ENCODE measurements around the gene METTL24. TPM values are rescaled to one million over a fixed set of nuclear protein-coding genes. Genes with fewer than 3 reads are reported as not detected.

METTL24 gene
- total RNA-seq, 1 experiment from 2014 or later = not detected

- no peaks in the 10 kb centered on the region for H3K27me3 ChIP-seq (ENCODE audit: low read length)
Observed at GRCh38 chr6:110358553-110359160, 508 bp upstream of the METTL24 start.

GRCh38 chr6:110357298-110357663 lies 868 bp downstream of the METTL24 start:
- H3K36me3 ChIP-seq (ENCODE audit: insufficient read depth, low read length) = no peaks in the 10 kb centered on the region
- no peaks in the 10 kb centered on the region for H3K9me2 ChIP-seq (replicated peaks; ENCODE audit: insufficient read depth, low read length)
- no peak overlapping the region for H2AFZ ChIP-seq (ENCODE audit: low read length)
- H3K4me2 ChIP-seq (ENCODE audit: low read depth, low read length, poor library complexity, severe bottlenecking) = no peak overlapping the region
- H4K20me1 ChIP-seq (ENCODE audit: insufficient read depth, low read depth, low read length) = no peaks in the 10 kb centered on the region
- no peaks in the 10 kb centered on the region for H3K79me2 ChIP-seq (ENCODE audit: low read length)
- no peak overlapping the region for H3K27ac ChIP-seq (ENCODE audit: low read length)
- H3K9me3 ChIP-seq (ENCODE audit: low read length) = no peaks in the 10 kb centered on the region
- no peak for DNase-seq
- H3K4me1 ChIP-seq (ENCODE audit: low read length) = no peaks in the 10 kb centered on the region
- no peaks in the 10 kb centered on the region for H3K27me3 ChIP-seq (ENCODE audit: low read length)
- no peak overlapping the region for H3K4me3 ChIP-seq (ENCODE audit: low read length)
- no peak overlapping the region for H3K9ac ChIP-seq (ENCODE audit: low read length)

More at GRCh38 chr6:110358553-110359160, 508 bp upstream of the METTL24 start:
- Histone ChIP-seq H3K36me3 (ENCODE audit: insufficient read depth, low read length) (no peaks in the 10 kb centered on the region), H3K9me2 (replicated peaks; ENCODE audit: insufficient read depth, low read length) (no peaks in the 10 kb centered on the region), H3K4me2 (ENCODE audit: low read depth, low read length, poor library complexity, severe bottlenecking) (no peak overlapping the region), H3K4me1 (ENCODE audit: low read length) (no peaks in the 10 kb centered on the region), H3K9ac (ENCODE audit: low read length) (no peak overlapping the region), H3K79me2 (ENCODE audit: low read length) (no peaks in the 10 kb centered on the region), H3K9me3 (ENCODE audit: low read length) (no peaks in the 10 kb centered on the region), H3K27ac (ENCODE audit: low read length) (no peak overlapping the region), H3K4me3 (ENCODE audit: low read length) (no peak overlapping the region), H2AFZ (ENCODE audit: low read length) (no peak overlapping the region), H4K20me1 (ENCODE audit: insufficient read depth, low read depth, low read length) (no peaks in the 10 kb centered on the region)
- no peak for DNase-seq

GRCh38 chr6:110356778-110357177 lies 1.4 kb downstream of the METTL24 start:
- H3K36me3 ChIP-seq (ENCODE audit: insufficient read depth, low read length) = no peaks in the 10 kb centered on the region
- DNase-seq = no peak
- no peaks in the 10 kb centered on the region for H3K9me3 ChIP-seq (ENCODE audit: low read length)

GRCh38 chr6:110355727-110356126 lies 2.4 kb downstream of the METTL24 start:
- Histone ChIP-seq H3K36me3 (ENCODE audit: insufficient read depth, low read length) (no peaks in the 10 kb centered on the region), H3K4me1 (ENCODE audit: low read length) (no peaks in the 10 kb centered on the region), H3K27me3 (ENCODE audit: low read length) (no peaks in the 10 kb centered on the region), H3K4me3 (ENCODE audit: low read length) (no peak overlapping the region), H3K9me2 (replicated peaks; ENCODE audit: insufficient read depth, low read length) (no peaks in the 10 kb centered on the region), H3K9ac (ENCODE audit: low read length) (no peak overlapping the region), H2AFZ (ENCODE audit: low read length) (no peak overlapping the region), H3K27ac (ENCODE audit: low read length) (no peak overlapping the region), H3K79me2 (ENCODE audit: low read length) (no peaks in the 10 kb centered on the region), H3K4me2 (ENCODE audit: low read depth, low read length, poor library complexity, severe bottlenecking) (no peak overlapping the region), H3K9me3 (ENCODE audit: low read length) (no peaks in the 10 kb centered on the region), H4K20me1 (ENCODE audit: insufficient read depth, low read depth, low read length) (no peaks in the 10 kb centered on the region)
- DNase-seq = no peak

More at GRCh38 chr6:110356778-110357177, 1.4 kb downstream of the METTL24 start:
- Histone ChIP-seq H3K27me3 (ENCODE audit: low read length) (no peaks in the 10 kb centered on the region), H3K27ac (ENCODE audit: low read length) (no peak overlapping the region), H3K4me3 (ENCODE audit: low read length) (no peak overlapping the region), H3K9ac (ENCODE audit: low read length) (no peak overlapping the region), H3K79me2 (ENCODE audit: low read length) (no peaks in the 10 kb centered on the region), H3K9me2 (replicated peaks; ENCODE audit: insufficient read depth, low read length) (no peaks in the 10 kb centered on the region), H4K20me1 (ENCODE audit: insufficient read depth, low read depth, low read length) (no peaks in the 10 kb centered on the region), H2AFZ (ENCODE audit: low read length) (no peak overlapping the region), H3K4me1 (ENCODE audit: low read length) (no peaks in the 10 kb centered on the region), H3K4me2 (ENCODE audit: low read depth, low read length, poor library complexity, severe bottlenecking) (no peak overlapping the region)

- H3K4me3 ChIP-seq (ENCODE audit: low read length) = no peak overlapping the region
- no peak for DNase-seq
- no peak overlapping the region for H3K27ac ChIP-seq (ENCODE audit: low read length)
- no peaks in the 10 kb centered on the region for H3K36me3 ChIP-seq (ENCODE audit: insufficient read depth, low read length)
- H2AFZ ChIP-seq (ENCODE audit: low read length) = no peak overlapping the region
- H3K4me2 ChIP-seq (ENCODE audit: low read depth, low read length, poor library complexity, severe bottlenecking) = no peak overlapping the region
- no peaks in the 10 kb centered on the region for H3K9me2 ChIP-seq (replicated peaks; ENCODE audit: insufficient read depth, low read length)
- H3K4me1 ChIP-seq (ENCODE audit: low read length) = no peaks in the 10 kb centered on the region
- H4K20me1 ChIP-seq (ENCODE audit: insufficient read depth, low read depth, low read length) = no peaks in the 10 kb centered on the region
- H3K27me3 ChIP-seq (ENCODE audit: low read length) = no peaks in the 10 kb centered on the region
- H3K9ac ChIP-seq (ENCODE audit: low read length) = no peak overlapping the region
- no peaks in the 10 kb centered on the region for H3K79me2 ChIP-seq (ENCODE audit: low read length)
- no peaks in the 10 kb centered on the region for H3K9me3 ChIP-seq (ENCODE audit: low read length)
Observed at GRCh38 chr6:110355022-110355421, 3.1 kb downstream of the METTL24 start.

GRCh38 chr6:110354153-110354552 lies 4.0 kb downstream of the METTL24 start:
- H3K9me2 ChIP-seq (replicated peaks; ENCODE audit: insufficient read depth, low read length) = no peaks in the 10 kb centered on the region
- no peak overlapping the region for H3K4me3 ChIP-seq (ENCODE audit: low read length)
- no peaks in the 10 kb centered on the region for H3K79me2 ChIP-seq (ENCODE audit: low read length)
- no peak overlapping the region for H2AFZ ChIP-seq (ENCODE audit: low read length)
- no peak overlapping the region for H3K9ac ChIP-seq (ENCODE audit: low read length)
- no peaks in the 10 kb centered on the region for H4K20me1 ChIP-seq (ENCODE audit: insufficient read depth, low read depth, low read length)
- no peak overlapping the region for H3K27ac ChIP-seq (ENCODE audit: low read length)
- no peak overlapping the region for H3K4me2 ChIP-seq (ENCODE audit: low read depth, low read length, poor library complexity, severe bottlenecking)
- peaks cover 1% of the 10 kb centered on the region; the same call in 1 of the 2 replicates for H3K4me1 ChIP-seq (ENCODE audit: low read length)
- H3K9me3 ChIP-seq (ENCODE audit: low read length) = no peaks in the 10 kb centered on the region
- DNase-seq = no peak
- no peaks in the 10 kb centered on the region for H3K36me3 ChIP-seq (ENCODE audit: insufficient read depth, low read length)
- H3K27me3 ChIP-seq (ENCODE audit: low read length) = no peaks in the 10 kb centered on the region

GRCh38 chr6:110353457-110354001 lies 4.6 kb downstream of the METTL24 start:
- no peak for DNase-seq
- Histone ChIP-seq H3K4me1 (ENCODE audit: low read length) (peaks cover 7% of the 10 kb centered on the region), H3K27me3 (ENCODE audit: low read length) (no peaks in the 10 kb centered on the region), H3K4me2 (ENCODE audit: low read depth, low read length, poor library complexity, severe bottlenecking) (no peak overlapping the region), H3K79me2 (ENCODE audit: low read length) (no peaks in the 10 kb centered on the region), H3K9me3 (ENCODE audit: low read length) (no peaks in the 10 kb centered on the region), H3K9me2 (replicated peaks; ENCODE audit: insufficient read depth, low read length) (no peaks in the 10 kb centered on the region), H4K20me1 (ENCODE audit: insufficient read depth, low read depth, low read length) (no peaks in the 10 kb centered on the region), H3K9ac (ENCODE audit: low read length) (no peak overlapping the region), H3K36me3 (ENCODE audit: insufficient read depth, low read length) (no peaks in the 10 kb centered on the region), H2AFZ (ENCODE audit: low read length) (no peak overlapping the region), H3K27ac (ENCODE audit: low read length) (no peak overlapping the region), H3K4me3 (ENCODE audit: low read length) (no peak overlapping the region)

GRCh38 chr6:110352563-110353262 lies 5.4 kb downstream of the METTL24 start:
- H3K4me3 ChIP-seq (ENCODE audit: low read length) = no peak overlapping the region
- no peak overlapping the region for H3K4me2 ChIP-seq (ENCODE audit: low read depth, low read length, poor library complexity, severe bottlenecking)
- no peak for DNase-seq
- no peaks in the 10 kb centered on the region for H3K9me2 ChIP-seq (replicated peaks; ENCODE audit: insufficient read depth, low read length)
- H3K36me3 ChIP-seq (ENCODE audit: insufficient read depth, low read length) = no peaks in the 10 kb centered on the region
- no peak overlapping the region for H3K27ac ChIP-seq (ENCODE audit: low read length)
- peaks cover 10% of the 10 kb centered on the region for H3K4me1 ChIP-seq (ENCODE audit: low read length)
- H2AFZ ChIP-seq (ENCODE audit: low read length) = no peak overlapping the region
- no peaks in the 10 kb centered on the region for H3K9me3 ChIP-seq (ENCODE audit: low read length)
- H3K27me3 ChIP-seq (ENCODE audit: low read length) = no peaks in the 10 kb centered on the region
- no peaks in the 10 kb centered on the region for H4K20me1 ChIP-seq (ENCODE audit: insufficient read depth, low read depth, low read length)
- H3K79me2 ChIP-seq (ENCODE audit: low read length) = no peaks in the 10 kb centered on the region
- H3K9ac ChIP-seq (ENCODE audit: low read length) = no peak overlapping the region

Measured in Karpas-422 (cell line).